Measurements from ENCODE around the gene KCNN4.

The KCNN4 gene

GRCh38 chr19:43754503-43755255, 26.1 kb downstream of the KCNN4 start, which contains the start of gene SMG9:
SMG9 (minus strand) TSS chr19:43754962; CDS start chr19:43750741, 4,221 bp downstream.
- H3K4me1 ChIP-seq (ENCODE audit: insufficient read depth, low read length) = peaks cover 11% of the 10 kb centered on the region; the same call in 1 of the 2 replicates
- no peaks in the 10 kb centered on the region for H3K9me3 ChIP-seq (ENCODE audit: insufficient read depth, low read depth, low read length)
- under 1% methylated on average over 79 of the region's 79 CpGs for WGBS
- H3K27me3 ChIP-seq (ENCODE audit: insufficient read depth, low read length) = no peaks in the 10 kb centered on the region
- H3K27ac ChIP-seq (ENCODE audit: low read depth, low read length) = peak within 1 kb of the TSS; percentile 99
- H3K9ac ChIP-seq (ENCODE audit: low read depth, low read length) = peak within 1 kb of the TSS; percentile 96
- peaks cover 23% of the 10 kb centered on the region for H3K36me3 ChIP-seq (ENCODE audit: insufficient read depth, low read length)
- H3K4me3 ChIP-seq (ENCODE audit: low read length) = peak within 1 kb of the TSS; percentile 81

GRCh38 chr19:43754253-43754502, 26.6 kb downstream of the KCNN4 start:
- under 1% methylated on average over 11 of the region's 11 CpGs for WGBS
- H3K4me3 ChIP-seq (ENCODE audit: low read length) = peak overlapping the region; percentile 81
- H3K4me1 ChIP-seq (ENCODE audit: insufficient read depth, low read length) = peaks cover 8% of the 10 kb centered on the region; the same call in 1 of the 2 replicates
- peaks cover 28% of the 10 kb centered on the region for H3K36me3 ChIP-seq (ENCODE audit: insufficient read depth, low read length)
- H3K9me3 ChIP-seq (ENCODE audit: insufficient read depth, low read depth, low read length) = no peaks in the 10 kb centered on the region
- H3K9ac ChIP-seq (ENCODE audit: low read depth, low read length) = peak overlapping the region; percentile 96
- no peaks in the 10 kb centered on the region for H3K27me3 ChIP-seq (ENCODE audit: insufficient read depth, low read length)
- peak overlapping the region; percentile 99; the same call in 1 of the 2 replicates for H3K27ac ChIP-seq (ENCODE audit: low read depth, low read length)

- Histone ChIP-seq H3K36me3 (ENCODE audit: insufficient read depth, low read length) (peaks cover 44% of the 10 kb centered on the region), H3K9ac (ENCODE audit: low read depth, low read length) (no peak overlapping the region), H3K27me3 (ENCODE audit: insufficient read depth, low read length) (no peaks in the 10 kb centered on the region), H3K4me1 (ENCODE audit: insufficient read depth, low read length) (peaks cover 7% of the 10 kb centered on the region; the same call in 1 of the 2 replicates), H3K9me3 (ENCODE audit: insufficient read depth, low read depth, low read length) (no peaks in the 10 kb centered on the region), H3K27ac (ENCODE audit: low read depth, low read length) (no peak overlapping the region), H3K4me3 (ENCODE audit: low read length) (no peak overlapping the region; the same call in 1 of the 2 replicates)
- WGBS = 95% methylated on average over 6 of the region's 6 CpGs
Measured at GRCh38 chr19:43752287-43752875, 28.4 kb downstream of the KCNN4 start.

- Histone ChIP-seq H3K4me1 (ENCODE audit: insufficient read depth, low read length) (0 out of 2 replicates have a peak, but pooled peaks cover 5% of the 10 kb centered on the region), H3K4me3 (ENCODE audit: low read length) (no peak overlapping the region), H3K36me3 (ENCODE audit: insufficient read depth, low read length) (peaks cover 52% of the 10 kb centered on the region), H3K9ac (ENCODE audit: low read depth, low read length) (no peak overlapping the region), H3K27me3 (ENCODE audit: insufficient read depth, low read length) (no peaks in the 10 kb centered on the region), H3K27ac (ENCODE audit: low read depth, low read length) (no peak overlapping the region), H3K9me3 (ENCODE audit: insufficient read depth, low read depth, low read length) (no peaks in the 10 kb centered on the region)
- 75% methylated on average over 4 of the region's 4 CpGs for WGBS
Measured at GRCh38 chr19:43751466-43752220, 29.1 kb downstream of the KCNN4 start.

- H3K4me3 ChIP-seq (ENCODE audit: low read length) = no peak overlapping the region
- H3K4me1 ChIP-seq (ENCODE audit: insufficient read depth, low read length) = 0 out of 2 replicates have a peak, but pooled peaks cover 5% of the 10 kb centered on the region
- no peaks in the 10 kb centered on the region for H3K27me3 ChIP-seq (ENCODE audit: insufficient read depth, low read length)
- H3K27ac ChIP-seq (ENCODE audit: low read depth, low read length) = no peak overlapping the region
- H3K9ac ChIP-seq (ENCODE audit: low read depth, low read length) = no peak overlapping the region
- H3K36me3 ChIP-seq (ENCODE audit: insufficient read depth, low read length) = peaks cover 58% of the 10 kb centered on the region
- whole genome bisulfite sequencing = 88% methylated on average over 1 of the region's 1 CpG
- H3K9me3 ChIP-seq (ENCODE audit: insufficient read depth, low read depth, low read length) = no peaks in the 10 kb centered on the region
Measured at GRCh38 chr19:43749898-43750297, 30.9 kb downstream of the KCNN4 start.

GRCh38 chr19:43749152-43749551, 31.6 kb downstream of the KCNN4 start:
- 0 out of 2 replicates have a peak, but pooled peaks cover 5% of the 10 kb centered on the region for H3K4me1 ChIP-seq (ENCODE audit: insufficient read depth, low read length)
- H3K27ac ChIP-seq (ENCODE audit: low read depth, low read length) = no peak overlapping the region
- 88% methylated on average over 7 of the region's 7 CpGs for WGBS
- no peaks in the 10 kb centered on the region for H3K27me3 ChIP-seq (ENCODE audit: insufficient read depth, low read length)
- no peaks in the 10 kb centered on the region for H3K9me3 ChIP-seq (ENCODE audit: insufficient read depth, low read depth, low read length)
- H3K36me3 ChIP-seq (ENCODE audit: insufficient read depth, low read length) = peaks cover 65% of the 10 kb centered on the region
- no peak overlapping the region for H3K4me3 ChIP-seq (ENCODE audit: low read length)
- no peak overlapping the region for H3K9ac ChIP-seq (ENCODE audit: low read depth, low read length)

GRCh38 chr19:43748685-43749084, 32.1 kb downstream of the KCNN4 start:
- Histone ChIP-seq H3K9me3 (ENCODE audit: insufficient read depth, low read depth, low read length) (no peaks in the 10 kb centered on the region), H3K4me3 (ENCODE audit: low read length) (no peak overlapping the region), H3K36me3 (ENCODE audit: insufficient read depth, low read length) (peaks cover 70% of the 10 kb centered on the region), H3K9ac (ENCODE audit: low read depth, low read length) (no peak overlapping the region), H3K27ac (ENCODE audit: low read depth, low read length) (no peak overlapping the region), H3K27me3 (ENCODE audit: insufficient read depth, low read length) (no peaks in the 10 kb centered on the region), H3K4me1 (ENCODE audit: insufficient read depth, low read length) (0 out of 2 replicates have a peak, but pooled peaks cover 2% of the 10 kb centered on the region)
- WGBS = 93% methylated on average over 4 of the region's 4 CpGs

- no peak overlapping the region for H3K27ac ChIP-seq (ENCODE audit: low read depth, low read length)
- H3K9ac ChIP-seq (ENCODE audit: low read depth, low read length) = no peak overlapping the region
- H3K4me3 ChIP-seq (ENCODE audit: low read length) = no peak overlapping the region
- H3K27me3 ChIP-seq (ENCODE audit: insufficient read depth, low read length) = no peaks in the 10 kb centered on the region
- no peaks in the 10 kb centered on the region for H3K9me3 ChIP-seq (ENCODE audit: insufficient read depth, low read depth, low read length)
- H3K4me1 ChIP-seq (ENCODE audit: insufficient read depth, low read length) = no peaks in the 10 kb centered on the region
- peaks cover 74% of the 10 kb centered on the region for H3K36me3 ChIP-seq (ENCODE audit: insufficient read depth, low read length)
- WGBS = 98% methylated on average over 3 of the region's 4 CpGs
Measured at GRCh38 chr19:43748205-43748594, 32.6 kb downstream of the KCNN4 start.

GRCh38 chr19:43747557-43748204, 33.1 kb downstream of the KCNN4 start:
- Histone ChIP-seq H3K9ac (ENCODE audit: low read depth, low read length) (no peak overlapping the region), H3K27ac (ENCODE audit: low read depth, low read length) (no peak overlapping the region), H3K36me3 (ENCODE audit: insufficient read depth, low read length) (peaks cover 79% of the 10 kb centered on the region), H3K4me1 (ENCODE audit: insufficient read depth, low read length) (no peaks in the 10 kb centered on the region), H3K9me3 (ENCODE audit: insufficient read depth, low read depth, low read length) (no peaks in the 10 kb centered on the region), H3K4me3 (ENCODE audit: low read length) (no peak overlapping the region), H3K27me3 (ENCODE audit: insufficient read depth, low read length) (no peaks in the 10 kb centered on the region)
- WGBS = 80% methylated on average over 10 of the region's 16 CpGs

- 100% methylated on average over 3 of the region's 3 CpGs for WGBS
- Histone ChIP-seq H3K27ac (ENCODE audit: low read depth, low read length) (no peak overlapping the region), H3K27me3 (ENCODE audit: insufficient read depth, low read length) (no peaks in the 10 kb centered on the region), H3K4me3 (ENCODE audit: low read length) (no peak overlapping the region), H3K4me1 (ENCODE audit: insufficient read depth, low read length) (no peaks in the 10 kb centered on the region), H3K9me3 (ENCODE audit: insufficient read depth, low read depth, low read length) (no peaks in the 10 kb centered on the region), H3K9ac (ENCODE audit: low read depth, low read length) (no peak overlapping the region), H3K36me3 (ENCODE audit: insufficient read depth, low read length) (peaks cover 87% of the 10 kb centered on the region)
Measured at GRCh38 chr19:43743059-43743458, 37.7 kb downstream of the KCNN4 start.
